Right lobe of liver (tissue), 4 donors: ENCODE measurements around the gene ZNF512B.

ENCODE experiments used
- CTCF ChIP-seq, 4 donors: fragments of 200-600 bp in 3 of 4; fragments of 450-650 bp in 1 of 4; IDR thresholded peaks; one replicate each; pipeline versions ENCODE4 v1.5.1 to v1.8.0; 2016 to 2022; ENCODE audit warnings: antibody characterized with exemption in 4 of 4, mild to moderate bottlenecking in 2 of 4
- POLR2A ChIP-seq: fragments of 450-650 bp; IDR thresholded peaks from one replicate; pipeline ENCODE4 v1.6.1; 2017; ENCODE audit warnings: antibody characterized with exemption, mild to moderate bottlenecking
- donor health status: DM: no; HTN: no; CAD: no.
- donor health status: DM: no; HTN: no; CAD: no.
- donor health status: DM: no; HTN: yes; CAD: no.

- TF ChIP-seq CTCF (IDR thresholded peaks at IDR 0.05) (no peak), POLR2A (no peak)
Observed at GRCh38 chr20:63973160-63973479, 3.4 kb upstream of the ZNF512B start.
